Ascending aorta (tissue), 2 donors: ENCODE results near the gene GNG8. TPM values are rescaled to one million over a fixed set of nuclear protein-coding genes. Genes with fewer than 3 reads are reported as not detected.

Experiments
- DNase-seq, 2 donors: peaks; one replicate each; pipeline ENCODE4 v3.0.0-alpha.2; 2019; ENCODE audit warnings: low spot score in 2 of 2
- H3K27ac ChIP-seq, 2 donors: fragments of 200-600 bp; sonication (generic); one replicate each; pipeline ENCODE4 v1.5.1; 2016 to 2017; ENCODE audit warnings: mild to moderate bottlenecking in 1 of 2
- H3K27me3 ChIP-seq: fragments of 200-600 bp; sonication (generic); one replicate; pipeline ENCODE4 v1.5.1; 2017
- H3K36me3 ChIP-seq, 2 donors: fragments of 200-600 bp; sonication (generic); one replicate each; pipeline ENCODE4 v1.5.1; 2016
- H3K4me1 ChIP-seq, 2 donors: fragments of 200-600 bp; sonication (generic); one replicate each; pipeline ENCODE4 v1.5.1; 2016 to 2017; ENCODE audit warnings: mild to moderate bottlenecking in 1 of 2
- H3K4me3 ChIP-seq, 2 donors: fragments of 200-600 bp; sonication (generic); one replicate each; pipeline ENCODE4 v1.5.1; 2016 to 2017; ENCODE audit warnings: mild to moderate bottlenecking in 1 of 2
- H3K9me3 ChIP-seq, 2 donors: fragments of 200-600 bp; sonication (generic); one replicate each; pipeline ENCODE4 v1.5.1; 2016
- intact Hi-C: fragments of 100-400 bp; cut with DNase I; formaldehyde crosslinking; loops from one replicate; pipeline ENCODE4 v1.15.1; 2023
- total RNA-seq: library from RNA; depleted of rRNA; stranded (reverse); fragments of >200 nt; gene quantifications from one replicate; pipeline ENCODE4 v1.1.0, GENCODE V29; 2016
- TF ChIP-seq, protein P1 (sequence below), 3 experiments: fragments of 200-600 bp in 2 of 3; fragments of 450-650 bp in 1 of 3; sonication (generic) in 2 of 3; IDR thresholded peaks; one replicate each; pipeline ENCODE4 v1.5.1; 2016 to 2019; ENCODE audit warnings: antibody characterized with exemption in 3 of 3, mild to moderate bottlenecking in 1 of 3, moderate library complexity in 1 of 3

GNG8 gene
- total RNA-seq, 1 donor from 2014 or later: not detected

DNA sequence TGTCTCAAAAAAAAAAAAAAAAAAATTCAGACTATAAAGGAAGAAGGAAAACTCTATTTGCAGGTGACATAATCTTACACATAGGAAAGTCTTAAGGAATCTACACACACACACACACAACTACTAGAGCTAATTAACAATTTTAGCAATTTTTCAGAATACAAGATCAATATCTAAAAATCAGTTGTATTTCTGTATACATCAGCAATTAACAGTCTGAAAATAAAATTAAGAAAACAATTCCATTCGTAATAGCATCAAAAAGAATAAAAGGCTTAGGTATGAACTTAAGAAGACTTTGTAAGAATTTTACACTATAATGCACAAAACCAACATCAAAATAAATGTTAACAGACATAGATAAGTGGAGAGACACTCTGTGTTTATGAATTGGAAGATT is 50.5 kb downstream of the GNG8 start:
- Histone ChIP-seq H3K27ac (no peak overlapping the region), H3K9me3 (no peaks in the 10 kb centered on the region), H3K36me3 (no peaks in the 10 kb centered on the region), H3K4me1 (peaks cover 0 to 4% of the 10 kb centered on the region in 2 donors), H3K4me3 (no peak overlapping the region), H3K27me3 (no peaks in the 10 kb centered on the region)
- TF ChIP-seq, protein P1, sequence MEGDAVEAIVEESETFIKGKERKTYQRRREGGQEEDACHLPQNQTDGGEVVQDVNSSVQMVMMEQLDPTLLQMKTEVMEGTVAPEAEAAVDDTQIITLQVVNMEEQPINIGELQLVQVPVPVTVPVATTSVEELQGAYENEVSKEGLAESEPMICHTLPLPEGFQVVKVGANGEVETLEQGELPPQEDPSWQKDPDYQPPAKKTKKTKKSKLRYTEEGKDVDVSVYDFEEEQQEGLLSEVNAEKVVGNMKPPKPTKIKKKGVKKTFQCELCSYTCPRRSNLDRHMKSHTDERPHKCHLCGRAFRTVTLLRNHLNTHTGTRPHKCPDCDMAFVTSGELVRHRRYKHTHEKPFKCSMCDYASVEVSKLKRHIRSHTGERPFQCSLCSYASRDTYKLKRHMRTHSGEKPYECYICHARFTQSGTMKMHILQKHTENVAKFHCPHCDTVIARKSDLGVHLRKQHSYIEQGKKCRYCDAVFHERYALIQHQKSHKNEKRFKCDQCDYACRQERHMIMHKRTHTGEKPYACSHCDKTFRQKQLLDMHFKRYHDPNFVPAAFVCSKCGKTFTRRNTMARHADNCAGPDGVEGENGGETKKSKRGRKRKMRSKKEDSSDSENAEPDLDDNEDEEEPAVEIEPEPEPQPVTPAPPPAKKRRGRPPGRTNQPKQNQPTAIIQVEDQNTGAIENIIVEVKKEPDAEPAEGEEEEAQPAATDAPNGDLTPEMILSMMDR (IDR thresholded peaks at IDR 0.05): no peak
- intact Hi-C loops: no loop called here
- DNase-seq: no peak

Other genes with a start within 250 kb of the GNG8 start
- 10.0 TPM for gene CCDC8, start 222.6 kb downstream of the GNG8 start, total RNA-seq
- 0.53 TPM for gene PNMA8C, start 207.3 kb downstream of the GNG8 start, total RNA-seq
- 0.53 TPM for gene PNMA8A, start 164.6 kb downstream of the GNG8 start, total RNA-seq
- 15.8 TPM for gene PNMA8B, start 140.3 kb downstream of the GNG8 start, total RNA-seq
- gene CALM3, start 34.9 kb downstream of the GNG8 start, total RNA-seq: 159 TPM
- gene PTGIR, start 11.1 kb downstream of the GNG8 start, total RNA-seq: 120 TPM
- gene DACT3, start 25.0 kb upstream of the GNG8 start, total RNA-seq: 104 TPM
- gene PRKD2, start 80.9 kb upstream of the GNG8 start, total RNA-seq: 101 TPM
- 11.8 TPM for gene FKRP, start 109.9 kb upstream of the GNG8 start, total RNA-seq
- gene STRN4, start 110.2 kb upstream of the GNG8 start, total RNA-seq: 151 TPM
- 86.8 TPM for gene SLC1A5, start 152.4 kb upstream of the GNG8 start, total RNA-seq
- 96.6 TPM for gene AP2S1, start 214.6 kb upstream of the GNG8 start, total RNA-seq
- 23.7 TPM for gene ARHGAP35, start 224.8 kb upstream of the GNG8 start, total RNA-seq